ENCODE measurements around the gene SRGAP3.

- TF ChIP-seq, protein P1, sequence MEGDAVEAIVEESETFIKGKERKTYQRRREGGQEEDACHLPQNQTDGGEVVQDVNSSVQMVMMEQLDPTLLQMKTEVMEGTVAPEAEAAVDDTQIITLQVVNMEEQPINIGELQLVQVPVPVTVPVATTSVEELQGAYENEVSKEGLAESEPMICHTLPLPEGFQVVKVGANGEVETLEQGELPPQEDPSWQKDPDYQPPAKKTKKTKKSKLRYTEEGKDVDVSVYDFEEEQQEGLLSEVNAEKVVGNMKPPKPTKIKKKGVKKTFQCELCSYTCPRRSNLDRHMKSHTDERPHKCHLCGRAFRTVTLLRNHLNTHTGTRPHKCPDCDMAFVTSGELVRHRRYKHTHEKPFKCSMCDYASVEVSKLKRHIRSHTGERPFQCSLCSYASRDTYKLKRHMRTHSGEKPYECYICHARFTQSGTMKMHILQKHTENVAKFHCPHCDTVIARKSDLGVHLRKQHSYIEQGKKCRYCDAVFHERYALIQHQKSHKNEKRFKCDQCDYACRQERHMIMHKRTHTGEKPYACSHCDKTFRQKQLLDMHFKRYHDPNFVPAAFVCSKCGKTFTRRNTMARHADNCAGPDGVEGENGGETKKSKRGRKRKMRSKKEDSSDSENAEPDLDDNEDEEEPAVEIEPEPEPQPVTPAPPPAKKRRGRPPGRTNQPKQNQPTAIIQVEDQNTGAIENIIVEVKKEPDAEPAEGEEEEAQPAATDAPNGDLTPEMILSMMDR (conservative IDR thresholded peaks at IDR 0.05 in 1 of 2, IDR thresholded peaks at IDR 0.05 in 1 of 2; ENCODE audit: low read depth in 1 of 2, low read length in 2 of 2): no peak
- no peak for TF ChIP-seq EZH2 (IDR thresholded peaks at IDR 0.05; ENCODE audit: low read length, missing control alignments)
Observed at GRCh38 chr3:9066775-9067174, 182.7 kb downstream of the SRGAP3 start.
